HG03108 (cell line): Measurements from ENCODE around the gene ABLIM2.
"Not testable (repeated sequence)": the region's sequence is repeated elsewhere in the genome, so short reads cannot be mapped to it uniquely, and the experiment has no call there.

ENCODE experiments used
- ATAC-seq: cut with Tn5 transposase; IDR thresholded peaks from one replicate; pipeline ENCODE4 v1.9.1; 2021; ENCODE audit warnings: moderate library complexity; ENCODE audit not compliant: unreplicated experiment

ABLIM2 gene

GRCh38 chr4:7922466-7922865 lies 236.1 kb downstream of the ABLIM2 start:
- ATAC-seq = no peak

- ATAC-seq = no peak
Measured at GRCh38 chr4:7918981-7919380, 239.6 kb downstream of the ABLIM2 start.

GRCh38 chr4:7918187-7918586 lies 240.4 kb downstream of the ABLIM2 start:
- not testable (repeated sequence) for ATAC-seq

- ATAC-seq = no peak
Measured at GRCh38 chr4:7917669-7918068, 240.9 kb downstream of the ABLIM2 start.

- no peak for ATAC-seq
Measured at GRCh38 chr4:7915875-7916242, 242.8 kb downstream of the ABLIM2 start.
